D721Med (cell line): ENCODE results near the gene RFNG.

Experiments
- DNase-seq: peaks from one replicate; pipeline ENCODE4 v3.0.0; 2011; ENCODE audit warnings: low spot score; ENCODE audit not compliant: insufficient read length
- FAIRE-seq: peaks from 2 replicates; lab custom pipeline; 2011; peaks lifted over from hg19 to GRCh38; lab: Jason Lieb, UNC
- TF ChIP-seq, protein P1 (sequence below): IDR thresholded peaks from 2 replicates; pipeline ENCODE4 v1.5.1; 2012; ENCODE audit warnings: mild to moderate bottlenecking, control low read depth; ENCODE audit not compliant: insufficient read depth; ENCODE audit errors: missing control alignments

RFNG gene

DNA sequence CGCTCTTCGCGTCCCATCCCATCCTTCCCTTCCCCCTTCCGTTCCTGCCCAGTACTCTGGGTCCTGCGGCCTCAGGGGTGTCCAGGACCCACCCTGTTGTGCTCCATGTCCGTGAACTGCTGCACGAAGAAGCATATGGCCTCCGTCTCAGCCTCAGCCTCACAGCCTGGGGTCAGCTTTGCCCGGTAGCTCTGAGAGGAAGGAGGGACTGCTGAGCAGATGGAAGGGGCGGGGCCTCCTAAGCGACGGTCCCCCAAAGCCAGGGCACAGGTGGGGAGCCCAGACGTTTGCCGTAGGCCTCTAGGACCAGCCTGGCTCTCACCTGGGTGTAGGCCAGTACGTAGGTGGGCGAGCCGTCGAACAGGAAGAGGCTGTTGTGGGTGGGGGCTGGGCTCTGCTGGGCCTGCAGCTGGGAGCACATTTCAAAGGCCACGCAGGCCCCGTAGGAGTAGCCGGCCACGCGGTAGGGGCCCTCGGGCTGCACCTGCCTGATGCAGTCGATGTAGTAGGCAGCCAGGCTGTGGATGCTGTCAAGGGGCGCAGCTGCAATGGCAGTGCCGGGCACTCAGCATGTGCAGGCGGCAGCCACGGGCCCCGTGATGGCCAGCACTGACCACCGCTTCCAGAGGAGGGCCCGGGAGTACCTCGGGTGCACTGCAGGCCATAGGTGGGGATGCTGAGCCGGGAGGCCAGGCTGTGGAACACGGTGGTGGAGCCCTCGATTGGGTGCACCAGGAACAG, 28.6 kb upstream of the RFNG start:
- no peak for FAIRE-seq

DNA sequence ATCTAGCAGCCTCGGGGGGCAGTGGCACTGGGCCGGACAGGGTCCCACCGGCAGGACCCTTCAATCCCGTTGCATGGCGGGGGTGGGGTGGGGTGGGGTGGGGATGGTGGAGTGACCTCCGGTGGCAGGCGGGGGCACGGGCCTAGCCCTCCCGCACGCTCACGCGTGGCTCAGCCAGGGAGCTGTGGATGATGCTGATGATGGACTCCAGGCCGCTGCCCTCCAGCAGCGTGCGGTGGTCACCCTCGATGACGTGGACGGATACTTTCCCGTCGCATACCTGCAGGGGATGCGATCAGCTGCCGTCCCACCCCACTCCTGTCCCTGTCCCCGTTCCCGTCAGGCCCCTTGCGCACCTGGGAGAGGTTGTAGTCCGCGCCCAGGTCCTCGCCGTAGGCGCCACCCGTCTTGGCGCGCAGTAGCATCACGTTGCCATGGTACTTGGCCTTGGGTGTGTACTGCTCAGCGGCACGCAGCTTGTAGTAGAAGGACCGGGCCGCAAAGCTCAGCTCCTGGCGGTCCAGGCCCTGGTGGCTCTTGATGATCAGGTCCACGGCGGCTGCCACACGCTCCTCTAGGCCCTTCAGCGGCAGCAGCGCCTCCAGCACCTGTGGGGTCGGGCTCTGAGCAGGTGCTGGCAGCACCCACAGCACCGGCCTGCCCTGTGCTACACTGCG, 27.5 kb upstream of the RFNG start:
- TF ChIP-seq, protein P1, sequence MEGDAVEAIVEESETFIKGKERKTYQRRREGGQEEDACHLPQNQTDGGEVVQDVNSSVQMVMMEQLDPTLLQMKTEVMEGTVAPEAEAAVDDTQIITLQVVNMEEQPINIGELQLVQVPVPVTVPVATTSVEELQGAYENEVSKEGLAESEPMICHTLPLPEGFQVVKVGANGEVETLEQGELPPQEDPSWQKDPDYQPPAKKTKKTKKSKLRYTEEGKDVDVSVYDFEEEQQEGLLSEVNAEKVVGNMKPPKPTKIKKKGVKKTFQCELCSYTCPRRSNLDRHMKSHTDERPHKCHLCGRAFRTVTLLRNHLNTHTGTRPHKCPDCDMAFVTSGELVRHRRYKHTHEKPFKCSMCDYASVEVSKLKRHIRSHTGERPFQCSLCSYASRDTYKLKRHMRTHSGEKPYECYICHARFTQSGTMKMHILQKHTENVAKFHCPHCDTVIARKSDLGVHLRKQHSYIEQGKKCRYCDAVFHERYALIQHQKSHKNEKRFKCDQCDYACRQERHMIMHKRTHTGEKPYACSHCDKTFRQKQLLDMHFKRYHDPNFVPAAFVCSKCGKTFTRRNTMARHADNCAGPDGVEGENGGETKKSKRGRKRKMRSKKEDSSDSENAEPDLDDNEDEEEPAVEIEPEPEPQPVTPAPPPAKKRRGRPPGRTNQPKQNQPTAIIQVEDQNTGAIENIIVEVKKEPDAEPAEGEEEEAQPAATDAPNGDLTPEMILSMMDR, result no peak
- no peak for FAIRE-seq

More for the DNA sequence above, 28.6 kb upstream of the RFNG start:
- no peak for DNase-seq
- TF ChIP-seq, protein P1, result no peak

DNA sequence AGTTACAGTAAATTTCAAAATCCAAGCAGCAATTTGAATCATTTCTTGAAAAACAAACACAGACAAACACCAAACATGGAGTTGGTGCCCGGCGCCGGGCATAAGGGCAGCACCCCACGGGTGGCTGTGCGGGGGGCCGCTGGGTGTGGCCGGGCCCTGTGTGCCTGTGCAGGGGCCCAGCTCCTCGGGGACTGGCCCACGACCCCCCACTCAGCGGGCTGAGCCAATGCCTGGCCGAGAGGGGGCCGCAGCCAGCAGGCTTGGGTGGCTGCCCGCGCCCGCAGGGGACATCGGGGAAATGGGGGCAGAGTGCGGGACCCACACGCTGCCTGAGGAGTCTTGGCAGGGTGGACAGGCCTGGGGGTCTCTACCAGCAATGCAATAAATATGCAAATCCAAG, 26.8 kb upstream of the RFNG start:
- no peak for FAIRE-seq
- TF ChIP-seq, protein P1, result no peak
- no peak for DNase-seq

More for the DNA sequence above, 27.5 kb upstream of the RFNG start:
- DNase-seq, result no peak

DNA sequence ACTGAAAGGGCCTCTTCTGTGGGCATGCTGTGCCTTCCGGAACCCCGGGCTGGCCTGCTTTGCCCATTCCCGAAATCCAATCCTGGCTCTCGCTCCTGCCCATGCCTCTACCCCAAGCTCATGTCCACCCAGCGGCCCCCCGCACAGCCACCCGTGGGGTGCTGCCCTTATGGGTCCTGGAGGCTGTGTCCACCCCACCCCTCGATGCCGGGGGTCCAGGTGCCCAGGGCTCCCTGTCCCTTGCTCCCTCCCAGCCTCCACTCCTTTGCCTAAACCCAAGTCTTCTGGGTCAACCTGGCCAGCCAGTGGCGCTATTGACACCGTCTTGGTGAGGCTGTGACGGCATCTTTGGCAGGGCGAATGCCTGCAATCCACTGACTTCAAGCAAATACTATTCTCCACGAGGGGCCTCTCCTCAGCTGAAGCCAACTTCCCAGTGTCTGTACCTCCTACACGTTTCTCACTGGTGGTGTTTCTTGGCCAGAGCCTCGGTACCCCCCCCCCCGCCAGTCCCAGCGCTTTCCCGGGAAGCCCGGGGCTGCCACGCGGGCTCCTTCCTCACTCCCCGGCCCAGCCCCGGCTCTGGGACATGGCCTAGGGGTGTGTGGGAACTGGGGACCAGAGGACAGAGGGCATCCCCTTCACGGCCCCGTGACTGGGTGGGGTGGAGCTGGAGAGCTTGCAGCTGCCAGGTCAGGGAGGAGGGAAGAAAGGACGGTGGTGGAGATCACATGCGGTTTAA, 26.2 kb upstream of the RFNG start:
- no peak for DNase-seq
- TF ChIP-seq, protein P1, result no peak
- FAIRE-seq, result no peak

DNA sequence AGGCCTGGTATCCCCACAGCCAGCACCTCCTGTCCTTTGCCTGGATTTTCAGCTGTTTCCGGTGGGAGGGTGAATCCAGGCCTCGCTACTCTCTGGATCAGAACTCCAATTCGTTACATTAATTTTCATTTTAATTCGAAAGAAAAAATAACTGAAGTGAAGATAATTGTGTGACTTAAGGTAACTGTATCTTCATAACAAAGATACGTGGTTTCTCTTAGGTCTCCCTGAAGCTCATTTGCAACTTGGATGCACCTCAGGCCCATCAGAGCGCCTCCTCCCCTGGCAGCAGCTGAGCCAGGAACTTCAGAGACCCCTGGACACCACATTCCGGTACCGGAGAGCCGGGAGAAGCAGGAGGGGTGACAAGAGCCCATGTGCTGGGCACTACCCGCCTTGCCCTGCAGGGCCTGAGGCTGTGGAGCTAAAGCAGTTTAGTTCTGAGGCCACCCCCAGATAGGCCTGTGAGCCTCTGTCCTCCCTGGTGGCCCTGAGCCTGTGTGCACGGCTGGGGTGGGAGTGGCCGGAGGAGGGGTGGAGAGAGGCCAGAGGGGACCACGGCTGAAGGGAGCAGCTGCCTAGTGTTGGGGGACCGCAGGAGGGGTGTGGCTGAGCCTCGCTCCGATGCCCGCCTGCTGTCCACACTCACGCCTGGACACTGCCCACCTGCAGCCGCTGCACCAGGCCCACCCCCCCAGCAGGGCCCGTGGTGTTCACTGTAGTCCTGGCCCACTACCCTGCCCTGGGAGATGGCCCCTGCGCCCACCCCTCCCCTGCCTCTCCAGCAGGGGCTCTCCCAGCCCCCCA, 25.4 kb upstream of the RFNG start:
- TF ChIP-seq, protein P1, result no peak
- FAIRE-seq, result no peak
- no peak for DNase-seq

DNA sequence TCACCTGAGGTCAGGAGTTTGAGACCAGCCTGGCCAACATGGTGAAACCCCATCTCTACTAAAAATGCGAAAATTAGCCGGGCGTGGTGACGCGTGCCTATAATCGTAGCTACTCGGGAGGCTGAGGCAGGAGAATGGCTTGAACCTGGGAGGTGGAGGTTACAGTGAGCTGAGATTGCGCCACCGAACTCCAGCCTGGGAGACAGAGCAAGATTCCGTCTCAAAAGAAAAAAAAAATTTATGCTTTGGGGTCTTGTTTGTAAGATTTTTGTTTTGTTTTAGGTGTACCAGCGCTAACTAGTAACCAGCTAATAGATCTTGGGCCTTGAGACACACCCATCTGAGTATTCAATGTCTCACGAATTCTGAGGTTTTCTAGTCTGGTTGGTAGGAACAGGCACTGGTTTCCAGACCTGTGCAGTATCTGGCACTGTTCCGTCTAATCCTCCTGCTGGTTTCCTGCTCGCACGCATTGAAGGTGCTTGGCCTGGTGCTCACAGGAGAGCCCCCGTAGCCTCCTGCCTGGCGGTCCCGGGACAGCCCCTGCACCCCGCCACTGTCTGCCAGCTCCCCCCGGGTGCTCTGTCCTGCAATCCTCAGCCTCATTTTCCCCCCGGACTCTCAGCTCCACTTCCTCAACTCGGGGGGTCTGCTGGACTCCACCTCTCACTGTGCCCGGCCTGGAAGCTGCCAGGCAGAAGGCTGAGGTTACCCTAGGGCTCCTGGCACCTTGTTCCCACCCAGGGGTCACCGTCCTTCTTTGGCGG, 24.6 kb upstream of the RFNG start:
- DNase-seq (no peak), FAIRE-seq (no peak)
- TF ChIP-seq, protein P1, result no peak
